ENCODE results near the gene CDKN2B.

CDKN2B gene

GRCh38 chr9:22033012-22033630 lies 24.0 kb upstream of the CDKN2B start:
- DNase-seq, result no peak

- DNase-seq, result no peak
Observed at GRCh38 chr9:22031655-22032411, 22.7 kb upstream of the CDKN2B start.

GRCh38 chr9:22030101-22030598 lies 21.0 kb upstream of the CDKN2B start:
- DNase-seq, result no peak

GRCh38 chr9:22029231-22029630 lies 20.1 kb upstream of the CDKN2B start:
- no peak for DNase-seq

GRCh38 chr9:22028394-22028793 lies 19.3 kb upstream of the CDKN2B start:
- DNase-seq, result no peak

GRCh38 chr9:22026696-22027095 lies 17.6 kb upstream of the CDKN2B start:
- no peak for DNase-seq

- no peak for DNase-seq
Observed at GRCh38 chr9:22022396-22022795, 13.3 kb upstream of the CDKN2B start.

- DNase-seq, result no peak
Observed at GRCh38 chr9:22010866-22011625, 1.9 kb upstream of the CDKN2B start.

GRCh38 chr9:22009506-22009867 lies 382 bp upstream of the CDKN2B start:
- DNase-seq, result no peak

- no peak for DNase-seq
Observed at GRCh38 chr9:22008384-22008716, 755 bp downstream of the CDKN2B start.

GRCh38 chr9:22005702-22006606 lies 3.2 kb downstream of the CDKN2B start:
- DNase-seq, result no peak

- no peak for DNase-seq
Observed at GRCh38 chr9:22005021-22005701, 3.9 kb downstream of the CDKN2B start.

GRCh38 chr9:22002038-22002437 lies 7.1 kb downstream of the CDKN2B start:
- no peak for DNase-seq

- DNase-seq, result no peak
Observed at GRCh38 chr9:21998026-21998425, 11.1 kb downstream of the CDKN2B start.

GRCh38 chr9:21997480-21997879 lies 11.6 kb downstream of the CDKN2B start:
- no peak for DNase-seq

GRCh38 chr9:21996858-21997257 lies 12.2 kb downstream of the CDKN2B start:
- DNase-seq, result no peak

- DNase-seq, result no peak
Observed at GRCh38 chr9:21996438-21996837, 12.7 kb downstream of the CDKN2B start.

- no peak for DNase-seq
Observed at GRCh38 chr9:21995666-21996398, 13.3 kb downstream of the CDKN2B start.

- DNase-seq, result no peak
Observed at GRCh38 chr9:21995006-21995665, 14.0 kb downstream of the CDKN2B start.

- no peak for DNase-seq
Observed at GRCh38 chr9:21994556-21995005, 14.5 kb downstream of the CDKN2B start, which contains the start of gene CDKN2B-AS1. TSS of gene CDKN2B-AS1 (plus strand) at chr9:21994791.

All from 8988T (cell line).